Stimulated activated CD4-positive, alpha-beta T cell treated with anti-CD3 and anti-CD28 coated beads, Interleukin-15, amount 100 ng/mL, for 48 hours (primary cell): Measurements from ENCODE around the gene IL20RB.
"Not testable (repeated sequence)": the region's sequence is repeated elsewhere in the genome, so short reads cannot be mapped to it uniquely, and the experiment has no call there.

ENCODE experiments used
- DNase-seq, 2 donors: peaks; one replicate each; pipeline ENCODE4 v3.0.0-alpha.2; 2020; ENCODE audit warnings: low read depth in 2 of 2

IL20RB gene

DNA sequence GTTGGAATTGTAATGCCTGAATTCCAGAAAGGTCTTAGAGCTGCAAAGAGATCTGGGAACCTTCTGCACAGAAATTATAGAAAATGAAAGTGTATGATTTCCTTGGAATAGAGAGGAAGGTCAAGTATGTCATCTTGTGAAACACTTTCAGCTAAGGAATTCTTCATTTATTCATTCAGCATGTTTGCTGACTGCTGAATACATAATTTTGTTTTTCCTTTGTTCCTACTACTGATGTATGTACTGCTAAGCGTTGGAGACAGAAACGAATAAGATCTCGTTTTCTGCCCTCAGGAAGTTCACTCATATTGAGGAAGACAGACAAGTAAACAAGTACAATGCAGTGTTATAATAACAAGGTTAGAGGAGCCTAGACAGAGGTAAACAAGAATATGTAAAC is 14.3 kb upstream of the IL20RB start:
- DNase-seq = no peak

DNA sequence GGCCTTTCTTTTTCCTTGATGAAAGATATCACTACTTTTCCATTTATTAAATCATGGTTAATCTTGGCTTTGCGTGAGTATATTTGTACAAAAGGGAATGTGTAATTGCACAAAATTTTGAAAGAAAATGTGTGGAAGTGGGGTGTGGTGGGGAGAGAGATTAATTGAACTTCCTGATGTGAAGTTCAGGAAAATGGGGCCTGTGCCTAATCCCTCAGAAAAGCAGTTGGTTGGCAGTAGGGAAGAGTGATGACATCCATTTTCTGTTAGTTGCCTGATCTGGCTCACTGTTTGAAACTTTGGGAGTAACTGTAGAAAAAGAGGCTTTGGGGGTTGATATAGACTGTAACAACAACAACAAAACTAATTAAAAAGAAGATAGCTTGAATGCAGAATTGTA is 10.8 kb upstream of the IL20RB start:
- no peak for DNase-seq

DNA sequence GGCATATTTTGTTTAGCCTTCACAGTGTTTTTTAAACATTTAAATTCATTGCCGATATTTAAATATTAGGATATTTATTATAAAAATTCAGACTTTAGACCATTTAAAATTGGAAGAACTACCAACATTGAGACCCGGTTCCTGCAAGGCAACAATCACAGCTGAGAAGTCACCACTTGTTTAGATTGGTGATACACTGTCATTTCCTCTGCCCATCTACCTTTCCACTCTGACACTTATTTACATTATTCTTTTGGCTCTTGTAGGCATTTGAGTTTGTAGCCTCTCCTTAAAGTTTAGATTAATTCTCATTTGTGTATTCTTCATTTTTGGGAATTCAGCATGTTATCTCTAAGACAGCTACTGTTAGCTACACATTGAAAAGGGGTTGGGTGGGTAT is 10.3 kb upstream of the IL20RB start:
- no peak for DNase-seq

DNA sequence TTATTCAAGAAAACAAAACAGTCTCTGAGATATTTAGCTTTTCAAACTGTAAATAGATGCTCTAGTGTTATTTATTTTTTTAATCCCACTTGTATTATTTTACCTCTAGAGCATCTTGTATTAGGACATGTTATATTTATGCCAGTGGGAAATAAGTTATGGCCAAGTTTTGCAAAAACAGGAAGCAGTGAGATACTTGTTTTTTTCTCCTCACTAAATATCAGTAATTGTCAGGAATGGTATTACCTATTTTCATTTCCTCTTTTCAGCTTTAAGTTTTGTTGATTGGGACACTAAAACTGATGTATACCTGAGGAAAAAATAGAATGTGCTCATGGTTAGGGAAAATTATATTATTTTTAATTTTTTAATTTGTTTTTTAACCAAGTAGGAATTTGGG is 8.6 kb upstream of the IL20RB start:
- no peak for DNase-seq

DNA sequence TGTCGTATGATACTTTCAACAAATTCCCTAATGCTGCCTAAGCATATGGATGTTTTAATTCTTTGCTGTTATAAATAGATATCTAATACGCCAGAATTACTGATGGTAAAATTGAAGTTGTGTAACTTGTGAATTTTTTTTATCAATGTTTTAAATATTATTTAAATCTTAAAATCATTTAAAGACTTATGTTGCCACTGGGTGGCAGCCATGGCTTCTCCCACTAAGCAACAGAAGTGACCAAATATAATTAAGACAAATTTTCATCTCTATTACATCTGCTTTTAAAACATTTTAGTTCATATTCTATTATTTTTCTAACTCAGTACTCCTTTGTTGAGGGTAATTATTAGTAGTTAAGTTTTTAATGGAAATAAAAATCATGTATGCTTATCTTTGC is 8.1 kb upstream of the IL20RB start:
- no peak for DNase-seq

DNA sequence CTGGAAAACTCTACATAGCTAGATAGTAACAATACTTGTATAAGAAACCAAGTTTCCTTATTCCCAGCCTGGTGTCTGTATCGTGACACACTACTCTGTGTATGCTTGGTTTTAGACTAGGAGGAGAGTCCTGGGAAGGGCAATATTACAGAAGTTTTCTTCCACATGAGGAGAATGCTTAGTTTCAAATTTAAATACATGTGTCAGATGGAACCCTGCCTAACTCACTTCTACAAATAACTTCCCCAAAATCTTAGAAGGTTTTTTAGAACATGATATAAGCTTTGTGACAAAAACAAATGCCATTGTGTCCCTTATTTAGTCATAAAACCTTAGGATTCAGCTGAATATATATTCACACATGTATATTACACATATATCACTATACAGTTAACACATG is 7.2 kb upstream of the IL20RB start:
- DNase-seq = no peak

DNA sequence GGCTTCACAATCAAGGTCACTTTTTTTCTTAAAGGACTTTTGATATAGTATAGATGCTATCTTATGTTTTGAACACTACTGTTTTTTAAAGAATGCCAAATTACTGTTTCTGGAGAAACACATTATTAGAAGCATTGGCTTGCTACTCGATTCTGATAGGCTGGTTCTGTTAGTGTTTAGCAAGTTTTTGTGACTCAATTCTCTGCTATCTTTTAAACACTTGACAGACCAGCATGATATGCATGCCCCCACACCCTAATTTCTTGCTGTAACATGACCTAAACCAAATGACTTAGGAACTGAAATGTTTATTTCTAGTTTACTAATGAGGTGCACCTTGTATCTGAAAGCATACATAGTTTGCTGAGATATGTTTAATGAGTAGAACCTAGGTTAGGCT is 5.5 kb upstream of the IL20RB start:
- no peak for DNase-seq

DNA sequence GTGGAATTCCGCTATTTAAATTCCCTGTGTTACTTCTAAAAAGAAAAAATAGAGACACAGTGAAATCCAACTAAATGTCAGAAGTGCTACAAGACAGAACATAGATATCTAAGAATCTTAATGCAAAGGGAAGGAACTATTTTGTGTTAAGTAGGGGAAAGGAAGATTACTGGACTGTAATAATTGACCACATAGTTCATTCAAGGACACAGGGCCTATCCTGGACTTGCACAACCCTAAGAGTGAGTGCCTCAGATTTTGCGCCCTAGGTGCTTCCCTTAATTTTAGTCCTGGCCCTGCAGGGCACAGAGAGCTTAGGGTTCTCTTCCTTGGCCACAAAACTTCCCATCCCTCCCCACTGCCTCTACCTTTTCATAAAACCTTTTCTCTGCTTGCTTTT is 3.5 kb upstream of the IL20RB start:
- DNase-seq = no peak

DNA sequence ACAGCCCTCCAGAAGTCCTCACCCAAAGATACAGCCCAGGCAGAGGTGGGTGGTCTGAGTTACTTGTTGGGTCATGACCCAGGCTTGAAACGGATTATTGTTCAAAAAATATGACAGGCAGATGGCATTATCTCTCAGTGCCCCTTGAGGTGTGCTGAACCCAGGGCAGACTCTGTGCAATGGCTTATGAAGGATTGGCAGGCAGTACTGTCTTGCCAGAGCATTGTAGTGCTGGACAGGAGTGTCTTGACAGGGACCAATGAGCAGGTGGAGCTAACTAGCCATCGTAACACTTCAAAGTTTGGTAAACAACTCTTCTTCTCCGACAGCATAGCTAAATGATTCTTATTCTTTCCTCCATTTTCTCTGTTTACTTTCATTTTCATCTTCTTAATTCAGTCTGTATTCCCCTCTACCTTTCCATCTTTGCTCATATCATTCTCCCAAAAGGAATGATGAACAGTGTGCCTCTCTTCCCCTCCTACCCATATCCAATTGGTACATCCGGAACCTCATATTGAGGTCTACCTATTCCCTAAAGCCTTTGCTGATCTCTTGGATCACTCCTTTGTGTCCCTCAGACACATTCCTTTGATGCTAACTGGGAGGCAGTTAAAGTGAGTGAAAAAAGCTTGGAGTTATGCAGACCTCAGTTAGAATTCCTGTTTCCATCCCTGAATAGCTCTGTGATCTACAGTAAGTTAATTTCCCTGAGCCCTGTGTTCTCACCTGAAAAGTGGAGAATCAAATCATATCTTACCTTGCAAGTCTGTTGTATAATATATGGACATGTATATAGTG is 2.6 kb upstream of the IL20RB start:
- DNase-seq = no peak

DNA sequence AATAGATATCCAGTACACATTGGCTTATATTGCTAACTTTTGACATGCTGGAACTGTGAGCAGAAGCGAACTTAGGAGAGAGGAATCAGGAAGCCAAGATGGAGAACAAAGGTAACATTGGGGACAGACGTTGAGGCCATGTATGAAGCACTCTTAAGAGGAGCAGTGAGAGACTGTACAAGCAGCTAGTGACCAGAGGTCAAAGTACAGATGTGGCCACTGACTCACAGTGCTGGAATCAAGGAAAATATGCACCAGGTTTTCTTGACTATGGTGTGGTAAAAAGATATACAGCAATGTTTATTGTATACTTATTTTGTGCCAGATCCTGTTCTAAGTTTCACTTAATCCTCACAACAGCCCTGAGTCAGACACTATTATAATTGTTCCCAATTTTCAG is 2.0 kb upstream of the IL20RB start:
- DNase-seq = no peak

DNA sequence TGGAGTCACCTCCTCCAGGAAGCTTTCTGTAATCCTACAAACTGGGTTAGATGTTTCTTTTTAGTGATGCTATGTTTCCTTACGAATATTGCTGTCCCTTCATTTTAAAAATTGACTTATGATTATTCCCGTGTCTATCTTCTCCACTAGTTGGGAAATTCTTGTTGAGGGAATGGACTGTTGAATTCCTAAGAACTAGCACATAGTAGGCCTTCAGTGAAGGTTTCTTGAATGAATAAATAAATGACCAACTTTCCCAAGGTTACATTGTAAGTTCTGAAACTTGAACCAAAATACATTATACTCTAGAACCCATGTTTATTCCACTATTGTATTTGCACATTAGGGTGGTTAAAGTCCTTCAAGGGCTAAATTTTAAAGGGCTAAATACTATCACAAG is 812 bp upstream of the IL20RB start:
- no peak for DNase-seq

DNA sequence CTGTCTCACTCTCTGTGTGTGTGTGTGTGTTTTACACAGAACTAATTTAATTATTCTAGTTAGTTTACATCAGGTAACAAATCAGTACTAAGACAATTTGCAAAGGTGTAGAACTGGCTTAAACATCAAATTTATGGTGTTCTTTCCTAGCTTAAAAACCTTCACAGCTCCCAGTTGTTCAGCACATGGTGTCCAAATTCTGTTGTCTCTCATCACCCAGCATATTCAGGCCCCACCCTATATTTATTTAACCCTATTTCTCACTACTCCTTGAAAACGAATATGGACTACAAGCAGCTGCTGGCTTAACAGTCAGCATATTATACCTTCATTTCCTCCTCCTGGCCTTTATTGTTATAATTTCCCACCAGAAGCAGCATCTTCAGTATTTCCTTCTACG is 1.2 kb downstream of the IL20RB start:
- DNase-seq = no peak

DNA sequence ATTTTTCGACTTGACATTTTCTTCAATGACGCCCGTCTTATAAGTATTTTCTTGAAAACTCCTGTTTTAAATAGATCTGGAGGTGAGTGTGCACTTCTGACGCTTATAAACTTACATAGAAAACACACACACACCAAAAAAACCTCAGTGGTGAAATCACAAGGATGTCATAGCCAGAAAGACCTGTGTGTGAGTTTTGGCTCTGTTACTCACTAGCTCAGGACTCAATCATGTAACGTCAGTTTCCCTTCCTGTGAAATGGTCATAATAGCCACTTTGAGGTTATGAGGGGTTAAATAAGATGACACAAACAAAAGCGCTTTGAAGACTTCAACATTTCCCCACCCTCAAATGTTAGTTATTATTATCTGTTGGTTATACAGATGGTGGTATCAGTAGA is 1.8 kb downstream of the IL20RB start:
- no peak for DNase-seq

DNA sequence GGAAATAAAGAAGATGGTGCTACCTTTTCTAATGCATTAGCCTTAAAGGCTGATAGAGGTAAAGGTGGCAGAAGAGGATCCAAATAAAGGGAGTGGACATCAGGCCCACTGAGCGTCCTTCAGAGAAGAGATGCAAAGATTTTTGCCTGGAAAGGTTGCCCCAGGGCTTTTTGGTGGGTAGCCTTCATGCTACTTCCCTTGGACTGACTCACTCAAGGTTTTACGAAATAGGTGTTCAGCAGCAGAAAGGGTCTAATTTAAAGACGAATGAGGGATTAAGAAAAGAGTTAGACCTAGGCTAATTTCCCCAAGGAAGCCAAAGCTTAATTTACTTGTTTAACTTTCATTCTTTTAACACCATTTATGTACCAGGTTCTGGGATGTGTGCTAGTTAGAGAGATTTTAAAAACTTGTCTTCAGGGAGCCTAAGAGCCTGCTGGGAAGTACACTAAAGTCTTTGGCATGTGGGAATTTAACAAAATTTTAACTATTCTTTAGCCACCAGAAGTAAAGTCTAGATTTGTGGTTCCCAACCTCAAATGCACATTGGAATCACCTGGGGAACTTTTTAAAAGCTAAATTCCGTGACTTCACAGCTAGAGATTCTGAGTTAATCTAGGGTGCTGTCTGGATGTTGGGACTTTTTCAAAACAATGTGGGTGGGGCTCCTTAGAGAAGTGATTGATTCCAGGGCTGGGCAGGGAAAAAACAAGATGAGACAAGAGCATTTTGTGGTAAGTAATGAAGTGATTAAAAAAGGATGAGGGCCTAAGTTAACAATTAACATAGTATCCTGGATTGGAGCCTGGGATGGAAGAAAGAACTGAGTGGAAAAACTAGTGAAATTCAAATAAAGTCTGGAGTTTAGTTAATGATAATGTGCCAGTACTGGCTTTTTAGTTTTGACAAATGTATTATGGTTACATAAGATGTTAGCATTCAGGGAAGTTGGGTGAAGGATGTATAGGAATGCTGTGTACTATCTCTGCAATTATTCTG is 3.4 kb downstream of the IL20RB start:
- no peak for DNase-seq

DNA sequence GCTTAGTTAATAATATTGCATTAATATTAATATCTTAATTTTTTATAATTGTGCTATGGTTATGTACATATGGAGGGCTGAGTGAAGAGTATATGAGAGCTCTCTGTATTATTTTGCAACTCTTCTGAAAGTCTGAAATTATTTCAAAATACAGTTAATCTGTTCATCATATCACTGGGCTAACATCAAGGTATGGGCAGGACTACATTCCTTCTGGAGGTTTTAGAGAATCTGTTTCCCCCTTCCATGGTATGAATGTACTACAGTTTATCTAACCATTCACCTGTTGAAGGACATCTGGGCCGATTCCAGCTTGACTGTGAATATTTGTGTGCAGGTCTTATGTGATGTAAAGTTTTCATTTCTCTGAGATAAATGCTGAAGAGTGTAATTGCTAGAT is 5.1 kb downstream of the IL20RB start:
- DNase-seq = no peak

DNA sequence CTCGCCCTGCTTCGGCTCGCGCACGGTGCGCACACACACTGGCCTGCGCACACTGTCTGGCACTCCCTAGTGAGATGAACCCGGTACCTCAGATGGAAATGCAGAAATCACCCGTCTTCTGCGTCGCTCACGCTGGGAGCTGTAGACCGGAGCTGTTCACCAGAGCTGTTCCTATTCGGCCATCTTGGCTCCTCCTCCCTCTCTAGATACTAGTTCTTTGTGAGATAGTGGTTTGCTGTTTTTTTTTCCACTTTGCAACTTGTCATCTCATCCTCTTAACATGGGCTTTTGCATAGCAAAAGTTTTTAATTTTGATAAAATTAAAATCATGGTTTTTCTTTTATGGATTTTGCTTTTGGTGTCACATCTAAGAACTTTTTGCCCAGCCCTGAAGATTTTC is 11.8 kb downstream of the IL20RB start:
- DNase-seq = not testable (repeated sequence)

DNA sequence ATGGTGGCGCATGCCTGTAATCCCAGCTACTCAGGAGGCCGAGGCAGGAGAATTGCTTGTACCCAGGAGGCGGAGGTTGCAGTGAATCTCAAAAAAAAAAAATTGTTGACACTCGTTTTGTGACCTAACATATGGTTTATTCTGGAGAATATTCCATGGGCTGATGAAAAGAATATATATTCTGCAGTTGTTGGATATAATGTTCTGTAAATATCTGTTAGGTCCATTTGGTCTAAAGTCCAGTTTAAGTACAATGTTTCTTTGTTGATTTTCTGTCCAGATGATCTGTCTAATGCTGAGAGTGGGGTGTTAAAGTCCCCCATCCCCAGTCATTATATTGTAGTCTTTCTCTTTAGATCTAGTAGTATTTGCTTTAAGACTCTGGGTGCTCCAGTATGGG is 15.6 kb downstream of the IL20RB start:
- no peak for DNase-seq

DNA sequence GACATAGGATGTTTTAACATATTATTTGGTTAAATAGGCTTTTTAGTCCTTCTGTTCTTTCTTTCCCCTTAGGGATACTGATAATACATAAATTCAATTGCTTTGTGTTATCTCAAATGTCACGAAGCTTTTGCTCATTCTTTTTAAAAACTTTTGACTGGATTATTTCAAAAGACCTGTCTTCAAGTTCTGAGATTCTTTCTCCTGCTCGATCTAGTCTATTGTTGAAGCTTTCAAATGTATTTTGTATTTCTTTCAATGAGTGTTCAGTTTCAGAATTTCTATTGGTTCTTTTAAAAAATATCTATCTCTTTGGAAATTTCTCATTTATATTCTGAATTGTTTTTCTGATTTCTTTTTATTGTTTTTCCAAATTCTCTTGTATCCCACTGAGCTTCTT is 16.9 kb downstream of the IL20RB start:
- DNase-seq = no peak

DNA sequence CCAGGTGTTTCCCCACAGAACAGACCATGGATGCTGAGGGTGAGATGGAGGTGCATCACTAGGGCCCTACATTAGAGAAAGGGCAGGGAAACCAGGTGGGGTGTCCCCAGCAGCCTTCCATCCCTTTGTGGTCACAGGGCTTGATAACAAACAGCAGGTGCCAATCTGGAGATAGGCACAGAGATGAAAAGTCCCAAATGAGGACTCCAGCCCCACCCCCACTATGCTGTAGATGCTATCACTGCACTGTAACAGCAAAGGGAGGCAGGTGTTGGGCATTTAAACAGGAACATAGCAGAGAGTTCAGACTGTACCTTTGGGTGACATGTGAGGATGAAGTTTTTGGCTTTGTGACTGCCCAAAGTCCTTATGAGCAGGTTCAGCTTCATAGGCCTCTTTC is 21.4 kb downstream of the IL20RB start:
- DNase-seq = no peak

DNA sequence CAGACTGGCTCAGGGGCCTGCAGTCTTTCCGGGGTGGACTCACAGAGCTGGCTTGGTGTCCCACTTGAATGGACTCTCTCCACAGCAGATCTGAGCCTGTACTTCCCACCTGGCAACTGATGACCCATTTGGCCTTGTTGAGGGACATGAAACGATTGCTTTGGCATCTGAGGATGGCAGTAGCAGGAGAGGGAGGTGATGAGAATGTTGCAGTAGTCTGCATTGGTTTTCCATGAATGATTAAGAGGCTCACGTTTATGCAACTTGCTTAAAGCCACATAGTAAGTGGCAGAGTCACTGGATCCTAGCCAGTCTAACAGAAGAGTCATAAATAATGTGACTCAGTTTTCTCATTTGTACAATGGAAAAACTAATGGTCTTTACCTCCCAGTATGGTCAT is 21.9 kb downstream of the IL20RB start:
- DNase-seq = no peak

DNA sequence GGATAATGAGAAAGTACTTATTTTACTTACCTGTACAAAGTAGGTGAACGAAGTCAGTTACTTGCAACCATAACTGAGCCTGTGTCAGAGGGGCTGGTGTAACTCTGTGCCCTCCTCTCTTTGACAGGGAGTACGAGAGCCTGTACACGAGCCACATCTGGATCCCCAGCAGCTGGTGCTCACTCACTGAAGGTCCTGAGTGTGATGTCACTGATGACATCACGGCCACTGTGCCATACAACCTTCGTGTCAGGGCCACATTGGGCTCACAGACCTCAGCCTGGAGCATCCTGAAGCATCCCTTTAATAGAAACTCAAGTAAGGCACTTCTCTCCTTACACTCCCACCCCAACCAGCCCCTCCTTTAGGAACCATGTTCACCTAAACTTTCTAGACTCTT is 24.2 kb downstream of the IL20RB start:
- no peak for DNase-seq

DNA sequence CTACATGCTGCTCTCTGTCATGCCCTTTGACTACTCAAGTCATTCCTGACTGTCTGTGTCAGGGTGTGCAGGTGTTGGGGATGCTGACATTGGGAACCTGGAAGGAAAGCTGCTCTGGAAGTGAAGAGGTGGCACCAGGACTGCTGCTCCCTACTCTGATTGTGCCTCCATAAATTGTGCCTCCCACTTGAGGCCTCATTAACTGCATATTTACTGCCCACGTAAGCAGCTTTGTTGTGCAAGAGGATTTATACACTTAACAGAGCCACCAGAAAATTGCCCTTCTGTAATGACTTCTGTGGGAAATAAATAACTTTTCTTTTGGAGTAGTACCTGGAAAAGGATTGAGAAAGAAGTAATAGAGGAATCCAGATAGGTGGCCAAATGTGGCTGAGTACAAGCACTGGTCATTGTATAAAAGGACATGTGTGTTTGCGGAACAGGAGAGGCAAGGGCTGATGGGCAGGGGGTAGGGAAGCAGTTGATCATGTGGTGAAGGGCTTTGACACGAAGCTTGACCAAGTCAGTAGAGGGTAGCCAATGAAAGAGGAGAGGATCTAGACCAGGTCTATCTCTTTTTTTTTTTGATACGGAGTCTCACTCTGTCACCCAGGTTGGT is 24.8 kb downstream of the IL20RB start:
- DNase-seq = no peak

DNA sequence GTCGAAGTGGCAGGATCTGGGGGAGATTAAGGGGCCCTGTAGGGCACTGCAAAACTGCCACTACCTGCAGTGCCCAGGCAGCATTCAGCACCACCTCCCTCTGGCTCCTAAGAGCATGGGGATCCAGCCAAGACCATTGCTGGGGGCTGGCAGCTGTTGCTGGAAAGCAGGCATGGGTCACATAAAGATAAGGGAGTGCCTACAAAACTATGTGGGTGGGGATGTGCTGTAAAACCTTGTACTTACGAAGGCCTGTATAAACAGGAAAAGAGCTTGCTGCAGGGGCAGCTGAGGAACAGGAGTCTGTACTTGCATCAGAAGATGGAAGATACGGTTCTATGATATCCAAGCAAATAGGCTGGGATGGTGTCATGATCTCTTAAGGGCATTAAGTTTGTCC is 27.1 kb downstream of the IL20RB start:
- DNase-seq = no peak
